ENCODE data around the gene OSBPL7. TPM values are rescaled to one million over a fixed set of nuclear protein-coding genes. Genes with fewer than 3 reads are reported as not detected.

The OSBPL7 gene
- total and polyA plus RNA-seq, 2 donors (not counting 3 experiments of a cell fraction or from before 2014, with no cell fraction given), result 16.2 to 29.1 TPM

DNA sequence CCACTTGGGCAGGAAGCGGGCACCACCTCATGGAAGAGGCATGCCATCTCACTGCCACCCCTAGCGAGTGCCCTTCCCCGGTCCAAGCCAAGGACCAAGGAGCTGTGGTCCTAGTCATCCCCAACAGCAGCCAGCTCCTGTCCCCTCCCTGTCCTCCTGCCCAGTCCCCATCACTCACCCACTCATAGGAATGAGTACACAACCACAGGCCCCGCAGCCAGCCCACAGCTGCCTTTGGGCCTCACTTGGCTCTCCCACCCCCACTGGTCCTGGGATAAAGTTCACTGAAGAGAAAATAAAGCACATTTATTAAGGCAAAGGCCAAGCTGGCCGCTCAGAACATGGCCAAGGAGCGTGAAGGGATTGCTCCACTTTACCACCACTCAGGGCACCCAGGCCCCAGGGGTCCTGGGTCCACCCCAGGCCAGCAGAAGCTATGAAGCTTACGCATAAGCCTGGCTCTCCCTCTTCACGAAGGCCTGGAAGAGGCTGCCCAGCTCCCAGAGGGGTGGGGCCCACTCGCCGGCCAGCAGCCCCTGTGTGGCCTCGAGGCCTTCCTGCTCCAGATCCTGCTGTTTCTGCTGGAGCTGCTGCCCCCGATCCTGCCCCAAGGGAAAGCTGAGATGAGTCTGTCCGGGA is 15.9 kb upstream of the OSBPL7 start:
- no peak for TF ChIP-seq JUN (IDR thresholded peaks at IDR 0.05; ENCODE audit: borderline replicate concordance, insufficient read depth, insufficient read length, low read depth)
- TF ChIP-seq, protein P1, sequence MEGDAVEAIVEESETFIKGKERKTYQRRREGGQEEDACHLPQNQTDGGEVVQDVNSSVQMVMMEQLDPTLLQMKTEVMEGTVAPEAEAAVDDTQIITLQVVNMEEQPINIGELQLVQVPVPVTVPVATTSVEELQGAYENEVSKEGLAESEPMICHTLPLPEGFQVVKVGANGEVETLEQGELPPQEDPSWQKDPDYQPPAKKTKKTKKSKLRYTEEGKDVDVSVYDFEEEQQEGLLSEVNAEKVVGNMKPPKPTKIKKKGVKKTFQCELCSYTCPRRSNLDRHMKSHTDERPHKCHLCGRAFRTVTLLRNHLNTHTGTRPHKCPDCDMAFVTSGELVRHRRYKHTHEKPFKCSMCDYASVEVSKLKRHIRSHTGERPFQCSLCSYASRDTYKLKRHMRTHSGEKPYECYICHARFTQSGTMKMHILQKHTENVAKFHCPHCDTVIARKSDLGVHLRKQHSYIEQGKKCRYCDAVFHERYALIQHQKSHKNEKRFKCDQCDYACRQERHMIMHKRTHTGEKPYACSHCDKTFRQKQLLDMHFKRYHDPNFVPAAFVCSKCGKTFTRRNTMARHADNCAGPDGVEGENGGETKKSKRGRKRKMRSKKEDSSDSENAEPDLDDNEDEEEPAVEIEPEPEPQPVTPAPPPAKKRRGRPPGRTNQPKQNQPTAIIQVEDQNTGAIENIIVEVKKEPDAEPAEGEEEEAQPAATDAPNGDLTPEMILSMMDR (IDR thresholded peaks at IDR 0.05; ENCODE audit: extremely low read depth in 1 of 2, insufficient read depth in 1 of 2, low read depth in 1 of 2, low read length in 2 of 2), result no peak
- TF ChIP-seq, protein P2, sequence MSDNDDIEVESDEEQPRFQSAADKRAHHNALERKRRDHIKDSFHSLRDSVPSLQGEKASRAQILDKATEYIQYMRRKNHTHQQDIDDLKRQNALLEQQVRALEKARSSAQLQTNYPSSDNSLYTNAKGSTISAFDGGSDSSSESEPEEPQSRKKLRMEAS (IDR thresholded peaks at IDR 0.05; ENCODE audit: insufficient read depth, insufficient read length), result no peak
- no peak for TF ChIP-seq FOS (IDR thresholded peaks at IDR 0.05; ENCODE audit: borderline replicate concordance, insufficient read depth, low read length)
- no peak for TF ChIP-seq MYC (IDR thresholded peaks at IDR 0.05; ENCODE audit: low read depth, low read length)
- no peak for TF ChIP-seq GATA2 (IDR thresholded peaks at IDR 0.05; ENCODE audit: insufficient read depth, insufficient read length, low read depth, low read length)
- TF ChIP-seq POLR2A (IDR thresholded peaks at IDR 0.05; ENCODE audit: low read depth, low read length), result no peak
- TF ChIP-seq EZH2 (IDR thresholded peaks at IDR 0.05; ENCODE audit: borderline replicate concordance, low read depth, low read length, severe bottlenecking), result no peak
- no peak for TF ChIP-seq POLR2AphosphoS5 (IDR thresholded peaks at IDR 0.05; ENCODE audit: insufficient read depth, low read depth, low read length)
- H3K79me2 ChIP-seq (ENCODE audit: control insufficient read depth, insufficient read depth, low read length), result no peaks in the 10 kb centered on the region
- dilution Hi-C loops (cut with MboI; ENCODE audit: extremely low pct_ligation_motif_present, low sequenced_read_pairs) (no loop called here), intact Hi-C loops (cut with micrococcal nuclease) (no loop called here)
- no peaks in the 10 kb centered on the region for H4K20me1 ChIP-seq (replicated peaks; ENCODE audit: control insufficient read depth, extremely low read depth, insufficient read depth, low read length)
- no peaks in the 10 kb centered on the region for H3K9me1 ChIP-seq (replicated peaks; ENCODE audit: control insufficient read depth, extremely low read depth, insufficient read depth, low read length)
- no peak for FAIRE-seq
- H2AFZ ChIP-seq (ENCODE audit: low read depth, low read length), result no peak overlapping the region
- DNase-seq (ENCODE audit: low read depth, low spot score), result no peak
- no TSS peak for BruUV-seq (replicated peaks)
- peaks cover 17% of the 10 kb centered on the region for H3K4me1 ChIP-seq (ENCODE audit: control insufficient read depth, extremely low read depth, insufficient read depth, low read length)
- CTCF ChIA-PET, result interaction anchor here (0.7 to 3.5 kb wide), 6 partner anchors 47 to 133 kb away, joined by 3 to 28 read pairs (median 4); partner anchors contain the start of gene CDK5RAP3
- POLR2A ChIA-PET, result no interaction called here
- H3K4me3 ChIP-seq (replicated peaks in 1 of 3; ENCODE audit: insufficient read depth in 1 of 3, low read depth in 1 of 3, low read length in 3 of 3), result no peak overlapping the region
- H3K27me3 ChIP-seq (ENCODE audit: control insufficient read depth in 2 of 2, insufficient read depth in 2 of 2, low read length in 2 of 2), result no peaks in the 10 kb centered on the region
- H3K36me3 ChIP-seq (ENCODE audit: control insufficient read depth in 2 of 2, extremely low read depth in 1 of 2, insufficient read depth in 2 of 2, low read length in 2 of 2), result peaks cover 0 to 4% of the 10 kb centered on the region in 2 experiments
- H3K27ac ChIP-seq (ENCODE audit: insufficient read depth, low read depth, low read length), result no peak overlapping the region
- no peak overlapping the region for H3K4me2 ChIP-seq (ENCODE audit: insufficient read depth, low read length)
- no peak overlapping the region for H3K9ac ChIP-seq (replicated peaks; ENCODE audit: extremely low read depth, insufficient read depth, low read length)
- H3K9me3 ChIP-seq (replicated peaks; ENCODE audit: control insufficient read depth, insufficient read depth, low read length), result no peaks in the 10 kb centered on the region
